Activated CD8-positive, alpha-beta memory T cell treated with anti-CD3 and anti-CD28 coated beads, Interleukin-2, amount 50 U/mL, for 24 hours (primary cell): ENCODE data around the gene MAGI1.
"Not testable (repeated sequence)": the region's sequence is repeated elsewhere in the genome, so short reads cannot be mapped to it uniquely, and the experiment has no call there.

ENCODE experiments used
- DNase-seq: peaks from one replicate; pipeline ENCODE4 v3.0.0-alpha.2; 2020; ENCODE audit errors: extremely low read depth

The MAGI1 gene

GRCh38 chr3:65534805-65535204 is 503.9 kb downstream of the MAGI1 start:
- DNase-seq: no peak

- no peak for DNase-seq
Measured at GRCh38 chr3:65532749-65533148, 506.0 kb downstream of the MAGI1 start.

DNA sequence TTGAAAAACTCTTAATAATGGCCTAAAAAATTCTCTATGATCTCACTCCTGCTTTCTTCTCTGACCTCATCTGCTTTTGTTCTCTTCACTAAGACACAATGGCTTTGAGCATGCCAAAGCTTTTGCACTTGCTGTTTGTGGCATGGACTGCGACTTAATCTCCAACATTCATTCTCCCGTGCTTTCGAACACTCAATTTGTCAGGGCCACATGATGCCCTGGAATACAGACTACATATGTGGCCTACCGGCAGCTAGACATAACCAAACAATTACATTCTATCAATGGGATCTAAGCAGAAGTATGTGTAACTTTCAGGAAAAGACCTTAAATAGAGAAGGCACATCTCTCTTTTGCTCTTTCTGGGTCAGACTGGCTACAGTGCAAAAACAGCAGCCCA is 506.5 kb downstream of the MAGI1 start:
- no peak for DNase-seq

- no peak for DNase-seq
Measured at GRCh38 chr3:65531499-65531898, 507.2 kb downstream of the MAGI1 start.

- DNase-seq: no peak
Measured at GRCh38 chr3:65526656-65527055, 512.1 kb downstream of the MAGI1 start.

- DNase-seq: no peak
Measured at GRCh38 chr3:65524584-65524983, 514.1 kb downstream of the MAGI1 start.

- no peak for DNase-seq
Measured at GRCh38 chr3:65523878-65524277, 514.8 kb downstream of the MAGI1 start.

GRCh38 chr3:65521032-65521431 is 517.7 kb downstream of the MAGI1 start:
- DNase-seq: no peak

- DNase-seq: no peak
Measured at GRCh38 chr3:65516998-65517397, 521.7 kb downstream of the MAGI1 start.

DNA sequence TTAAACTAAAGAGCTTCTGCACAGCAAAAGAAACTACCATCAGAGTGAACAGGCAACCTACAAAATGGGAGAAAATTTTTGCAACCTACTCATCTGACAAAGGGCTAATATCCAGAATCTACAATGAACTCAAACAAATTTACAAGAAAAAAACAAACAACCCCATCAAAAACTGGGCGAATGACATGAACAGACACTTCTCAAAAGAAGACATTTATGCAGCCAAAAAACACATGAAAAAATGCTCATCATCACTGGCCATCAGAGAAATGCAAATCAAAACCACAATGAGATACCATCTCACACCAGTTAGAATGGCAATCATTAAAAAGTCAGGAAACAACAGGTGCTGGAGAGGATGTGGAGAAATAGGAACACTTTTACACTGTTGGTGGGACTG is 524.4 kb downstream of the MAGI1 start:
- not testable (repeated sequence) for DNase-seq

DNA sequence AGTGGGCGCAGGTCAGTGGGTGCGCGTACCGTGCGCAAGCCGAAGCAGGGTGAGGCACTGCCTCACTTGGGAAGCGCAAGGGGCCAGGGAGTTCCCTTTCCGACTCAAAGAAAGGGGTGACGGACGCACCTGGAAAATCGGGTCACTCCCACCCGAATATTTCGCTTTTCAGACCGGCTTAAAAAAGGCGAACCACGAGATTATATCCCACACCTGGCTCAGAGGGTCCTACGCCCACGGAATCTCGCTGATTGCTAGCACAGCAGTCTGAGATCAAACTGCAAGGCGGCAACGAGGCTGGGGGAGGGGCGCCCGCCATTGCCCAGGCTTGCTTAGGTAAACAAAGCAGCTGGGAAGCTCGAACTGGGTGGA is 529.3 kb downstream of the MAGI1 start:
- DNase-seq: not testable (repeated sequence)

DNA sequence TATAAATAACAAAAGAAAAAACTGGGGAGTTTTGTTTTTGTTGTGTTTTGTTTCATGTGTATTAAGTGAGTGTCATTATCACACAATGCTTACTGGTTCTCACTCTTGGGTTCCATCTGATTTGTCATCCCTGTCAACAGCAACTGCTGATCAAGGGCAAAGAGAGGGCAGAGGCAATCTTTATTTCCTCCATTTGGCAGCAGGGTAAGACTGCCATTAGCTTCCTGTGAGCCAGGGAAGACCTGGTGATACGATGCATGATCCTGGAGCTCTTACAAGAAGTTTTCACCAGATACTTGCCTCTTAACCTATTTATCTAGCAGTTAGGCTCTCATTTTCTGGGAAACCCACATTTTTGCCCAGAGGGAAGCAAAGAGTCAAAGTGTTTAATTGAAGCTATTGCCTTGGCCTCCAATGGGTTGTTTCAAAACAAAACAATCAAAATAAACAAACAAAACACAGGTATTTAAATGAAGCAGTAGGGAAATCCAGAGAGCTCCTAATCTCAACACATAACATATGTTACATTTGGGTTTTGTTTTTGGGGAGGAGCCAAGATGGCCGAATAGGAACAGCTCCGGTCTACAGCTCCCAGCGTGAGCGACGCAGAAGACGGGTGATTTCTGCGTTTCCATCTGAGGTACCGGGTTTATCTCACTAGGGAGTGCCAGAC is 529.8 kb downstream of the MAGI1 start:
- DNase-seq: no peak

GRCh38 chr3:65507437-65507836 is 531.3 kb downstream of the MAGI1 start:
- no peak for DNase-seq

DNA sequence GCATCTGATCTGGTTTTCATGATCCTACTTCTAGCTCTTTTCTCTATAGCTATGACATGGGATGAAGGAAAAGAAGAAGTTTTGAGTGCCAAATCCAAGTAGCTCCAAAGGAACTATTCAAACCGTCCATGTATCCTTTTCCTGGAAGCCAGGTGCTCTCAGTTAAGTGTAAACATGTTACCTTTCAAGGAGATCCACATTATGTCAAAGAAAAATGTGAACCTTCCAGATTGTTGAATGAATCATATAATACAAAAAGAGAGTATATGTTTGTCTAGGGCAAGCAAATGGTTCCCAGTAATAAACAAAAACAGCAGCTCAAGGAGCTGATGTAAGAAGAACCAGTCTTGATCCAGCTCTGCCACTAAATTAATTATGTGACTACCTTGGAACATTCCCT is 534.9 kb downstream of the MAGI1 start:
- DNase-seq: no peak

DNA sequence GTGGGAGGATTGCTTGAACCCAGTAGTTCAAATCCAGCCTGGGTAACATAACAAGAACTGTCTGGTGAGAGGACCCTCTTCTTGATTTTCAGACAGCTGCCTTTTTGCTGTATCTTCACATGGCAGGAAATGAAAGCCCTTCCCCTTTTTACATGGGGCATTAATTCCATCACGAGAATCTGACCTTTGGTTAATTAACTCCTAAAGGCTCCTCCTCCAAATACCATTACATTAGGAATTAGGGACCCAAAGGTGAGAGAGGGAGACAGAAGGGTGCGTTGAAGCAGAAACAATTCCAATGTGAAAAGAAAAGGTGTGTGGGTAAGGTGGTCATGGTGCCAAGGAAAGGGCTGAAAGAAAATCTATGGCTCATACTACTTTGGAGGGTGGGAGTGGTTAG is 536.2 kb downstream of the MAGI1 start:
- DNase-seq: no peak

DNA sequence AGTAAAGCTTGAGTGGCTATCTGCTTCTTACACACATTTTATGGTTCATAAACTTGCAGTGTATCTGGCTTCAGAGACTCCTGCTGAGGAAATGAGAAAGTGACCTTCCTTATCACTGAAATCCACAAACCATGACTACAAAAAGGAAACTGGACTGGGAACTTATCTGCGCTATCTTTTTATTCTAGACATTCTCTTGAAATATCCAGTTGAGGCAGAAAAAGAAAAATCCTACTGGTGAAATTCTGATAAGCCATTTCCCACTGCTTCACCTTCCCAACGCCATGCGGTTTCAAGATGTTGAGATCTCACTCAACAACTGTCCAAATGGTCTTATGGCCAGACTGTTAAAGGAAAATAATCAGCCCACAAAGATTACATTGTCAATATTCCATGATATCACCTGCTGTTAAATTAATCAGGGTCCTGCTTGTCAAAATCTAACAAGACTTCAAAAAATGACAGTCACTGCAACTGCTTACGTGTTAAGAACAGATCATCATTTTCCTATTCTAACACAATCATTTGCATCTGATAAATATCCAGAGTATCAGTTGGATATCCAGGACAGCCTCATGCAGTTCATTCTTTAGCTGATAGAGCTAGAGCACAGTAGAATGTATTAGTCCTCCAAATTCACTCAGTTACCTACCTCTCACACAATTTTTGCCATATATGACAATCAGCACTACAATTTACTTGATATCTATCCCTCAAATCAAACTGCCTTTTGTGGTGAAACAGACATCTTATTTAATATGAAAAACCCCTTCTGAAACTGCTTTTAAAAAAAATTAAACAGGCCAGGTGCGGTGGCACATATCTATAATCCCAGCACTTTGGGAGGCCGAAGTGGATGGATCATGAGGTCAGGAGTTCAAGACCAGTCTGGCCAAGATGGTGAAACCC is 538.1 kb downstream of the MAGI1 start:
- DNase-seq: no peak

DNA sequence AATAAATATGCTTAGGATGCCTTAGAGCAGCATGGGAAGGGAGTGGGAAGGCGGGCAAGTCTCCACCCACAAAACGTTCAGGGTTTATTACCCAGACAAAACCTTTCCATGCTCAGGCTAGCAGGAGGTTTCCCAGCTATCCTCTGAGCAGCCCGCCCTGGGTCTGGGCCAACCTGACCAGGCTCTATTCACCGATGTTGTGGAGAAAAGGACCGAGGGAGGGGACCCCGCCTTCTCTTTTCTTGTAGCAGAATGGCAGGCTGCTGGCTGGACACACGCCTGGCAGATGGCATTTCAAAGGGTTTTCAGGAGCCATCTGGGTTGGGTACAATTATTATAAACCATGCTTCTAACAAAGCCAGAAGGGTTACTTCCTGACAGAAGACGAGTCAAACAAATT is 540.9 kb downstream of the MAGI1 start:
- DNase-seq: no peak

- DNase-seq: no peak
Measured at GRCh38 chr3:65497236-65497635, 541.5 kb downstream of the MAGI1 start.

GRCh38 chr3:65493938-65494337 is 544.8 kb downstream of the MAGI1 start:
- no peak for DNase-seq

- DNase-seq: no peak
Measured at GRCh38 chr3:65493371-65493882, 545.3 kb downstream of the MAGI1 start.

GRCh38 chr3:65492249-65492648 is 546.5 kb downstream of the MAGI1 start:
- no peak for DNase-seq

- DNase-seq: no peak
Measured at GRCh38 chr3:65490114-65490513, 548.6 kb downstream of the MAGI1 start.

DNA sequence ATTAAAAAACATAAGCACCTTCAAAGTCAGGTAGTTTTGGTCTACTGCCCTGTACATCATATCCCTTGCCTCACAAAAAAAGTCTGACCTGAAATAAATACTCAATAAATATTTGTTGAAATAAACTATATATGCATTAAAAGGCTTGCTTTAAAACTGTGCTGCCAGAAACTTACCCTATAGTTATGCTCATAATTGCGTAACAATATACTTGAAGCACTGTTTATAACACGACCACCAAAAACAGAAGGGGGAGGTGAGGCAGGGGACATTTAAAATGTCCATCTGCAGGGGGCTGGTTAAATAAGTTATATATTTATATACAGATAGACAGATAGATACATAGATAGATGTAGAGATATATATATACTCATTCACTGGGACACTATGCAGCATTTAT is 549.5 kb downstream of the MAGI1 start:
- no peak for DNase-seq
